Measurements from ENCODE around the gene TNFRSF18.

The TNFRSF18 gene

DNA sequence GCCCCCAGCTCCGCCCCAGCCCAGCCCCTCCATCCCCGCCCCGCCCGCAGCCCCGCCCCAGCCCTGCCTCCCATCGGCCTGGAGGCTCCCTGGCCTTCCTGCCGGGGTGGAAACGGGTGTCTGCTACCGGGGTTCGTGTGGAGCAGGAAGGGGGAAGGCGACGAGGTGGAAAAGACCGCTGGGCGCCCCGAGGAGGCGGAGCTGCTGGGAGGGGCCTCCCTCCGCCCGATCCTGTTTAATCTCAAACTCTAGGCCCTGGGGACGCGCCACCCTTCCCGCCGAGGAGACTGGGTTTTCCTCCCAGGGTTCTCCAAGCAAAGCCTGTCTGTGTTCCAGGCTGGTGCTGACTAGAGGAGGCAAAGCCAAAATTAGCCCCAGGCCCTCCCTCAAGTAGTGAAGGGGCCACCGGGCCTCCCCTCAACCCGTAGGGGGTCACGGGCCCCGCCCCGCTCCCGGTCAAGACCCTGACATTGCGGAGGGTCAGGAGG, 48.9 kb downstream of the TNFRSF18 start:
- H3K4me1 ChIP-seq (ENCODE audit: control insufficient read depth, low read length) = peaks cover 14% of the 10 kb centered on the region
- peak overlapping the region; percentile 77 for H3K4me3 ChIP-seq (ENCODE audit: low read length)
- no peaks in the 10 kb centered on the region for H3K27me3 ChIP-seq (ENCODE audit: control insufficient read depth, low read length)
- H3K4me2 ChIP-seq (ENCODE audit: low read length) = peak overlapping the region; percentile 92
- no peaks in the 10 kb centered on the region for H3K9me2 ChIP-seq (replicated peaks; ENCODE audit: control insufficient read depth, low read length)
- H4K20me1 ChIP-seq (ENCODE audit: control insufficient read depth, insufficient read depth, low read depth, low read length) = no peaks in the 10 kb centered on the region
- TF ChIP-seq, protein P1, sequence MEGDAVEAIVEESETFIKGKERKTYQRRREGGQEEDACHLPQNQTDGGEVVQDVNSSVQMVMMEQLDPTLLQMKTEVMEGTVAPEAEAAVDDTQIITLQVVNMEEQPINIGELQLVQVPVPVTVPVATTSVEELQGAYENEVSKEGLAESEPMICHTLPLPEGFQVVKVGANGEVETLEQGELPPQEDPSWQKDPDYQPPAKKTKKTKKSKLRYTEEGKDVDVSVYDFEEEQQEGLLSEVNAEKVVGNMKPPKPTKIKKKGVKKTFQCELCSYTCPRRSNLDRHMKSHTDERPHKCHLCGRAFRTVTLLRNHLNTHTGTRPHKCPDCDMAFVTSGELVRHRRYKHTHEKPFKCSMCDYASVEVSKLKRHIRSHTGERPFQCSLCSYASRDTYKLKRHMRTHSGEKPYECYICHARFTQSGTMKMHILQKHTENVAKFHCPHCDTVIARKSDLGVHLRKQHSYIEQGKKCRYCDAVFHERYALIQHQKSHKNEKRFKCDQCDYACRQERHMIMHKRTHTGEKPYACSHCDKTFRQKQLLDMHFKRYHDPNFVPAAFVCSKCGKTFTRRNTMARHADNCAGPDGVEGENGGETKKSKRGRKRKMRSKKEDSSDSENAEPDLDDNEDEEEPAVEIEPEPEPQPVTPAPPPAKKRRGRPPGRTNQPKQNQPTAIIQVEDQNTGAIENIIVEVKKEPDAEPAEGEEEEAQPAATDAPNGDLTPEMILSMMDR (IDR thresholded peaks at IDR 0.05; ENCODE audit: low read depth, low read length, poor library complexity, severe bottlenecking) = no peak
- no peak for TF ChIP-seq EZH2phosphoT487 (IDR thresholded peaks at IDR 0.05; ENCODE audit: borderline replicate concordance, low read length)
- H3K36me3 ChIP-seq (ENCODE audit: control insufficient read depth, low read length) = no peaks in the 10 kb centered on the region
- peak overlapping the region; percentile 39; the same call in 1 of the 2 replicates for H3K27ac ChIP-seq (ENCODE audit: low read depth, low read length)
- H3F3A ChIP-seq (ENCODE audit: control insufficient read depth, insufficient read depth) = peaks cover 16% of the 10 kb centered on the region
- peaks cover 15% of the 10 kb centered on the region for H3K9me3 ChIP-seq (ENCODE audit: control insufficient read depth, insufficient read depth, low read length)
- no peaks in the 10 kb centered on the region for H3K79me2 ChIP-seq (ENCODE audit: control insufficient read depth, low read length)

DNA sequence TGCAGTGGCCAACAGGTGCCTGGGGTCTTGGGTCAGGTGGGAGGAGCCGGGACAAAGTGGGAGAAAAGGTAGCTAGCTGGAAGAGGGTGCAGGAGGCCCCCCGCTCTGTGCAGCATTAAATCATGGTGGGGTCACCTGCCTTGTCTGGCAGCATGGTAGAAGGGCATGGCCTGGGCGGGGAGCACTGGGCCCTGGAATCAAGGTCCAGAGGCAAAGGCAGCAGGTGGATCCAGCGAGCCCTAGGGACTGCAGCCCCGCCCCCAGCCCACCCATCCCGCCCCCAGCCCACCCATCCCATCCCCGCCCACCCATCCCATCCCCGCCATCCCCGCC, 49.4 kb downstream of the TNFRSF18 start:
- H3K36me3 ChIP-seq (ENCODE audit: control insufficient read depth, low read length) = no peaks in the 10 kb centered on the region
- no peaks in the 10 kb centered on the region for H3K27me3 ChIP-seq (ENCODE audit: control insufficient read depth, low read length)
- H4K20me1 ChIP-seq (ENCODE audit: control insufficient read depth, insufficient read depth, low read depth, low read length) = no peaks in the 10 kb centered on the region
- no peak for TF ChIP-seq EZH2phosphoT487 (IDR thresholded peaks at IDR 0.05; ENCODE audit: borderline replicate concordance, low read length)
- TF ChIP-seq, protein P1 (IDR thresholded peaks at IDR 0.05; ENCODE audit: low read depth, low read length, poor library complexity, severe bottlenecking) = no peak
- peaks cover 14% of the 10 kb centered on the region for H3K4me1 ChIP-seq (ENCODE audit: control insufficient read depth, low read length)
- H3K27ac ChIP-seq (ENCODE audit: low read depth, low read length) = no peak overlapping the region
- no peak overlapping the region for H3K4me2 ChIP-seq (ENCODE audit: low read length)
- H3K9me3 ChIP-seq (ENCODE audit: control insufficient read depth, insufficient read depth, low read length) = peaks cover 20% of the 10 kb centered on the region
- no peaks in the 10 kb centered on the region for H3K79me2 ChIP-seq (ENCODE audit: control insufficient read depth, low read length)
- H3K4me3 ChIP-seq (ENCODE audit: low read length) = no peak overlapping the region
- H3F3A ChIP-seq (ENCODE audit: control insufficient read depth, insufficient read depth) = peaks cover 20% of the 10 kb centered on the region
- no peaks in the 10 kb centered on the region for H3K9me2 ChIP-seq (replicated peaks; ENCODE audit: control insufficient read depth, low read length)

DNA sequence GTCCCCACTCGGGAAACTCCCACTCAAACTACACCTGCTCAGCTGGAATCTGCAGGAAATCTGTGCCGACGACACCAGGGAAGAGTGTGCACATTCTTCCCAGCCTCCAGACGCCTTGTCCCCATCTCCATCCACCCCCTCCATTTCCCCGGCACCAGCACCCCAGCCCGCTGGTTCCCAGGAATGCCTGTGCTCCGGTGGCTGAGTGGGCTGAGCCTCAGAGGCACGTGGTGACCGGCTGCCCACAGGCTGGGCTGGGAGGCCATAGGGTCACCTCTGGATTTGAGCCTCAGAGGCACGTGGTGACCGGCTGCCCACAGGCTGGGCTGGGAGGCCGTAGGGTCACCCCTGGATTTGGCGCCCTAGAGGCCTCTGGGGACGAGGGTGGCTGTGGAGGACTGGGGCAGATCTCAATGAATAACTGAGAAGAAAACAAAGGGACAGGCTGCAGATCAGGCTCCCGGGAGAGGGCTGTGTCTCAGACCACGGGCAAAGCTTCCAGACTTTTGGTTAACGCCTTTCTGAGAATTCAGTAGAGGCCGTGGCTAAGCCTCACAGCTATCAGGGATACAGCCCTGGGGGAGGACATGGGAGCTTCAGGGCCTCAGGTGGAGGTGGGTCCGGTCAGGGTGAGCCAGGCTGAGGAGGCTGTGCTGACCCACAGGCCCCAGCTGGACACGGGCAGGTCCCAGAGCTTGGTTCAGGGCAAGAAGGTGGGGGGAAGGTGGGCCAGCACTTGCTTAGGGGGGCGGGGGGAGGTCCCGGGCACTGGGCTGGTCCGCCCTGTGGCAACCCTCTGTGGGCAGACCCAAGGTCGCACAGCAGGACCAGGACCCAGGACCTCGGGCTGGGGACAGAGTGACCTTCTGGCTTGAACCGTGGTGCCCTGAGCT, 50.0 kb downstream of the TNFRSF18 start:
- peaks cover 14% of the 10 kb centered on the region for H3K4me1 ChIP-seq (ENCODE audit: control insufficient read depth, low read length)
- H3K9me3 ChIP-seq (ENCODE audit: control insufficient read depth, insufficient read depth, low read length) = peaks cover 22% of the 10 kb centered on the region
- H3K27me3 ChIP-seq (ENCODE audit: control insufficient read depth, low read length) = no peaks in the 10 kb centered on the region
- H3K4me2 ChIP-seq (ENCODE audit: low read length) = no peak overlapping the region
- H3K27ac ChIP-seq (ENCODE audit: low read depth, low read length) = no peak overlapping the region
- no peak for TF ChIP-seq EZH2phosphoT487 (IDR thresholded peaks at IDR 0.05; ENCODE audit: borderline replicate concordance, low read length)
- TF ChIP-seq, protein P1 (IDR thresholded peaks at IDR 0.05; ENCODE audit: low read depth, low read length, poor library complexity, severe bottlenecking) = no peak
- peaks cover 22% of the 10 kb centered on the region for H3F3A ChIP-seq (ENCODE audit: control insufficient read depth, insufficient read depth)
- no peaks in the 10 kb centered on the region for H4K20me1 ChIP-seq (ENCODE audit: control insufficient read depth, insufficient read depth, low read depth, low read length)
- H3K79me2 ChIP-seq (ENCODE audit: control insufficient read depth, low read length) = no peaks in the 10 kb centered on the region
- H3K4me3 ChIP-seq (ENCODE audit: low read length) = no peak overlapping the region
- H3K9me2 ChIP-seq (replicated peaks; ENCODE audit: control insufficient read depth, low read length) = no peaks in the 10 kb centered on the region
- no peaks in the 10 kb centered on the region for H3K36me3 ChIP-seq (ENCODE audit: control insufficient read depth, low read length)

All from DOHH2 (cell line).